ENCODE results near the gene UNKL.

DNA sequence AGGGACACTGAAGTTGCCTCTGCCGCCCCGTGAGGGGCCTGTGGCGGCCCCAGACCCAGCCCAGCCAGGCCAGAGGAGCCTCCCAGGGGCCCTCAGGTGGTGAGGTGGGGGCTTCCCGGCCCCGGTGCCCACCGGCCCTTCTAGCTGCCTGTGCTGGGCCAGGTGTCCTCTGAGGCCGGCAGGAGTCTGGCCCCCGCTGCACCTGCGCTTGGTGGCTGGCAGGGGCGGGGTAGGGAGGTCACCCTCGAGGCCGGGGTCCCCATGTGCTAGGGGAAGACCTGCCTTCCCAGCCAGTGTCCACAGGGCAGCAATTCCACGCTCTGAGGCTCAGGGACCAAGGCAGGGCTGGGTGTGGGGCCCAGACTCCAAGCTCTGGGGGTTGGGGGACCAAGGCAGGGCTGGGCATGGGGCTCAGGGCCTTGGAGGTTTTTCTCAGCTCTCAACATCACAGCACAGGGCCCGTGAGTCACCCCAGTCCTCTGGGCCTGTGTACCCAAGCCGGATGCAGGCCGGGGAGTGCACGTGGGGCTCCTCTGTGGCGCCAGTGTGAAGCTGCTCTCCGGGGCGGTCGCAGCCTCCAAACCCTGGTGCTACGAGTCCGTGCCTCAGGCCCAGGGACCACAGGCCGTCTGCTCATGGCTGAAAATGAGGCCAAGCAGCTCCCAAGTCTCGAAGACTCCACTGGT, 31.2 kb upstream of the UNKL start:
- TF ChIP-seq POLR2AphosphoS5 (IDR thresholded peaks at IDR 0.05; ENCODE audit: low read depth, low read length) (no peak), TAF1 (IDR thresholded peaks at IDR 0.05; ENCODE audit: borderline replicate concordance, insufficient read depth, low read length) (no peak), FOXP2 (optimal IDR thresholded peaks at IDR 0.05; ENCODE audit: borderline replicate concordance, extremely low read depth, extremely low read length, insufficient read depth) (no peak), SIN3A (IDR thresholded peaks at IDR 0.05; ENCODE audit: borderline replicate concordance, insufficient read depth, low read length) (no peak)
